CD4-positive, alpha-beta T cell treated with Interleukin-6 for 4 hours (primary cell): ENCODE results near the gene TLK1.
A peak's percentile ranks its signal among the peaks of the same experiment; 100 is the strongest.
"Not testable (repeated sequence)": the region's sequence is repeated elsewhere in the genome, so short reads cannot be mapped to it uniquely, and the experiment has no call there.

ENCODE experiments used
- DNase-seq: peaks from one replicate; pipeline ENCODE4 v3.0.0-alpha.2; 2020; ENCODE audit warnings: mixed read lengths

Gene TLK1

DNA sequence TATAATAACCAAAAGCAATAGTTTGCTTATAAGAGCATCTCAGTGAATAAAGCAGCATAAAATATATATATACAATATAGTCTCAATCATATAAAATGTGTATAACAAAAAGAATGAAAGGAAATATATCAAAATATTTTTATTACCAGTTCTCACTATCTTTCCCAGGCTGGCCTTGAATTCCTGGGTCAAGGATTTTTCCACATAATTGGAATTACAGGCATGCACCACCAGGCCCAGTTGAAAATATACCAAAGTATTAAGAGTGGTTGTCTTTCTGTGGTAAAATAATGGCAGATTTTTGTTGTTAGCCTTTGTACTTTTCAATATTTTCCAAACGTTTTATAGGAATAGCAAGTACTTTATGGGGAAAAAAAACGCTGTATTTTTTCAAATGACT, 8.6 kb upstream of the TLK1 start:
- DNase-seq: no peak

DNA sequence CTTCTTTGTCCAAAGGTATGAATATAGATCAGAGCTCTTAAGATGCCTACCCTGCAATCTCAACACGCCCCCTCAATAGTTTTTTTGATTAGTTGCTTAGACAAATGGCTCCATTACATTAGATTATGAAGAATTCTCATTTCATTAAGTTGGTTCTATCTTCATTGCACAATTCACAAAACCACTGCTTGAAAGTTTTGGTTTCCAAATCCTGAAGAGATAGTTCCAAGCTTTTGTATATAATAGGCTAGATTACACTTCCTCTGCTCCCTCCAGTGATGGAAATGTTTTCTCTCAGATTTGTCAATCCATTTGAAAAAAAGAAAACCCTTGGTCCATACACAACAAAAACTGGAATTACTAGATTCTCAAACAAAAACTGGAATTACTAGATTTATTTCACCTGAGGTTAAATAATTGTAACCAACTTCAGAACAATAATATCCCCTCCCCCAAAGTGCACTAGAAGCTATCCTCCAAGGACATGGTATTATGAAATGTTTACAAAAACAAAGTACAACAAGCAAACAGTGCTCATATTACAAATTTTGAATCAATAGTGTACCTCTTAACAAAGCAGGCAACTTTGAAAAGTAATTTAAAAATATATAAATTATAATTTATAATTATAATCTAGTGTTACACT, 6.8 kb upstream of the TLK1 start:
- DNase-seq: no peak

DNA sequence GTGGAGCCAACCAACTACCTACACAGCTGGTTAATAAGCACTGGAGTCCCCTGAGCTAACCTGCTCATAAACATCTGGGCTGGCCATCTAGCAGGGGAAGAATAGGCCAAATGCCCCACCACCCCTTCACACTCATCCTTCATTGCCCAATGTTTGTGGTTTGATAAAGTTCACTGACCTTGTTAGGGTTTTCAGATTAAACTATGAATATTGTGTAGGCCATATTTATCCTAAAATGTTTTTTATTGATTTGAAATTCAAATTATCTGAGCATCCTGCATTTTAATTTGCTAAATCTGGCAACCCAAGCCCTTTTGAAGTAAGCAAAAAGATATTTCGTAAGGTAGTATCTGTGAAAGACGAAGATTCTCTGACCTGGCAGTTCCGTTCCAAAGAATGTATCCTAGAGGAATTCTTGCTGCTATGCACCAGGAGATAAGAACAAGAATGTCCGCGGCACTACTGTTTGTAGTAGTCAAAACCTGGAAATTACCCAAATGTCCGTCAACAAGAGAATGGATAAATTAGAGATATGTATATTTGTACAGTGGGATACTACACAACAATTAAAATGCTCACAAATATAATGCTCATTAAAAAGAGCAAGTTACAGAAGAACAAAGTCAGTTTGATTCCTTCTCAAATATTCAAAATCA, 5.8 kb upstream of the TLK1 start:
- DNase-seq: no peak

DNA sequence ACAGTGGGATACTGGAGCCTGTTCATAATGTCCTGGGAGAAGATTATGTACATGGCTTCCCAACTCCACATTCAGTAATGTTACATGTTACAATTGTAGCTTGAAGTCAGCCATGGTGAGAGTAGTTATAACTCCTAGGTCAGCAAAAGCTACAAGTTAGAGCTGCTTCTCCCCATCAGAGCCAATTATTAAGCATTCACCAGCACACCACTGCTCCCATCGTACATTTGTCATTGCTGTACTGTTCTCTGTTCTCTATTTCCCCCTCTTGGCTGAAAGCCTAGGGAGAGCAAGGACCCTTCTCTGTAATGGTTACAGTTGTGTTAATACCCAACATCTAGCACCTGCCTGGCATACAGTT, 5.3 kb upstream of the TLK1 start:
- no peak for DNase-seq

DNA sequence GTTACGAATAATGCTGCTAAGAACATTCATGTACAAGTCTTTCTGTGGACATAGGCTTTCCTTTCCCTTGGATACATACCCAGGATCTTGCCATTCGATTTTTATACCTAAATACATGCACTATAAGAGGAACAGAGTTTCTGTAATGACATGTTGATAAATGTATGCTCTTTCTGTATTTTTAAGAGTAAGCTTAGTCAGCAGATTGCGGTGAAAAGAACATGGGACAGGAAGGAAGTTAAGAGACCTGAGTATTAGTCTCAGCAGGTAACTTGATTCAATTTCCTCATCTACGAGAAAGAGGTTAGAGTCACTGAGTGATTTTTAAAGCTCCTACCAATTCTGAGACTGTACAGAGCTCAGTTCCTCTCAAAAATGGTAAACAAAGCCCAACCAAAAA, 2.6 kb upstream of the TLK1 start:
- DNase-seq: peak; percentile 7

DNA sequence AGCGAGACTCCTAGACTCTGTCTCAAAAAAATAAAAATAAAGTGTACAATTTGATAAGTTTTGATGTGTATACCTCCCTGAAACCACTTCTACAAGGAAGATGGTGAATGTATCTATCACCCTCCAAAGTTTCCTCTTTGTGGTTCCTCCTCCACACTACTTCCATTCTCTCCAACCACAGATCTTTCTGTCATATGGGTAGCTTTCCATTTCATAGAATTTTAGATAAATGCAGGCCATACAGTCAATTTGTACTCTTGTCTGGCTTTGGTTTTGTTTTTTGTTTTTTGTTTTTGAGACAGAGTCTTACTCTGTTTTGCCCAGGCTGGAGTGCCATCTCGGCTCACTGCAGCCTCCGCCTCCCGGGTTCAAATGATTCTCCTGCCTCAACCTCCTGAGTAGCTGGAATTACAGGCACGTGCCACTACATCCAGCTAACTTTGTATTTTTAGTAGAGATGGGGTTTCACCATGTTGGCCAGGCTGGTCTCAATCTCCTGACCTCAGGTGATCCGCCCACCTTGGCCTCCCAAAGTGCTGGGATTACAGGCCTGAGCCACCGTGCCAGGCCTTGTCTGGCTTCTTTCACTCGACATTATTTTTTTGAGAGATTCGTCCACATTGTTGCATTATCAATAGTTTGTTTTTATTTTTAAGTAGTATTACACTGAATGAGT, 2.0 kb upstream of the TLK1 start:
- DNase-seq: not testable (repeated sequence)

DNA sequence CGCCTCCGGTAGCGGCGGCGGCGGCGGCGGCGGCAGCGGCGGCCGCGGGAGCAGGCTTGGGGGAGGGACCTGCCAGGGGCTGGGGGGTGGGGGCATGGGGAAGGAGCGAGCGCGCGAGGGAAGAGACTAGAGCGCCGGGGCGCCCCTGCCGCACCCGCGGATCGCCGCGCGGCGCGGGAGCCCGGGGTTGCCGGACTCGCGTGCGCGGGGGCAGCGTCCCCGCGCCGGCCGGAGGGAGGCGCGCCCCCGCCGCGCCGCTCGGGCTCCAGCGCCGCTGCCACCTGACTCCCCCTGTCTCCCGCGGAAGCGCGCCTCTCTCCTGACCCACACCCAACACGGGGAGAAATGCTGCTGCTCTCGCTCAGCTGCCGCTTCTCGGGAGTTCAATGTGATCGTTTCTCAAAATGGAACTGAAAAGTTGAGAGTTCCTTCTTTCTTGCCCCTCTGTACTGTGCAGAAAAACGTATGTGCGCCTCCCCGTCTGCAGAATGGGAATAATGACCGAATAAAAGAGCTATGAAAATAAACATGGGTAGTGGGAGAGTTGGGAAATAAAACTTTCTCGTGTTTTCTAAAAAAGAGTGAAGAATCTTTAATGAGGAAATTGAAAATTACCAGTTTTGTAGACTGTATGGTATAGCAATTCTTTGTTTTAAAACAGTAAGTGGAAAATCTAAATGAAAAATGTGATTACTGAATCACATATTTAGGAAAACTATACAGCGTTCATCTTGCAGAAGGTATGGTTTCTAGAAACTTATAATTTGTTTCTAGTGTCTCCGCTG, 455 bp upstream of the TLK1 start:
- peak; percentile 75 for DNase-seq

DNA sequence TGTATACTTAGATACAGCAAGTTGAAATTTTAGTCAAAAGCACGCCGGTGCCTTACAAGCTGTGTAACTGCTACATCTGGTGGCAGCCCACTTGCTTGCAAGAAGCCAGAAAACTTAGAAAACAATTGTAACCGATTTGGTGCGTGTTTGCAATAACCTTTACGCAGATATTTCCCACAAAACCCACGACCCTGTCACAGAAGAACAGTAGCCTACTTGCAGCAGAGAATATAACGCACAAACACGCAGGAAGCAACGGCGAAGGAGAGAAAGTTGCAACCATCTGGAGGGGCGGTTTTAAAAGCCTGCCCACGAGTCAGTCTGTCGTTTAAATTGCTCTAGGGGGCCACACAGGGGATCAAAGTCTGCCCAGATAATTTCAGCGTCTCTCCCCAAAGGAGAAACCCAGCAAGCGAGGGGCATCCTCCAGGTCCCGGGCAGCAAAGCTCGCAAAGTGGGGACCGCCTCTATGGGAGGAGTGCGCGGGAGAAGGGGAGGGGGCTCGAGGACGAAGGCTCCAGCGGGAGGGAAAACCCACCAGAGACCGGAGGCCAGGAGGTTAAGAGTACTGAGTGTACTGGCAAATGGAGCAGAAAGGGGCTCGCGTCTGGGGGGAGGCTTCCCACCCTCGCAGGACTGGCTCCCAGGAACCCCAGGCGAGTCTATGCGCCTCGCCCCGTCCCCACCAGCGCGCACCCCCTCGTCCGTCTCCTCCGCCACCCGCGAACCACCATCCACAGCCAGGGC, 1.1 kb downstream of the TLK1 start:
- peak; percentile 61 for DNase-seq

DNA sequence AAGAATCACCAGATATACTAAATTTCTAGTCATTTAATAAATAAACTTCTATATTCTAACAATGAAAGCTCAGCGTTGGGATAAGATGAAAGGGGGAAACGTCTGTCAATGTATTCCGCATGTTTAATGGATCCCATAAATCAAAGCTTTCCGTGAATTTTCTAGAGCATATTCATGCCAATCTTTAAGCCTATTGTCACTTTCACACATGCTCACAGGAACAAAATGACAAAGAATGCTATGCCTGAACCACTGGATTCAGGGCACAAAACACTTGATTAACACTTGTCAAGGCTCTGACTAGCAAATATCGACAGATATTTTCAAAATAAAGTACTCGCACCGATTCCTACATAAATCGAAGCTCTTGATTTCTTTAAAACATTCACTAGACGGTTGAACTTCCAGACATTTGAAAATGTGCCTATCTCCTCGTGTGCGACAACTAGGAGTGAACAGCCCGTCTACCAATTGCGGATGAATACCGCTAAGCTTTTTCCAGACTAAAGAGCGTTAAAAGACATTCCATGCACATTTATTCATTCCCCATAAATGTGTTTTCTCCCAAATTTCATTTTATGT, 1.8 kb downstream of the TLK1 start:
- no peak for DNase-seq

DNA sequence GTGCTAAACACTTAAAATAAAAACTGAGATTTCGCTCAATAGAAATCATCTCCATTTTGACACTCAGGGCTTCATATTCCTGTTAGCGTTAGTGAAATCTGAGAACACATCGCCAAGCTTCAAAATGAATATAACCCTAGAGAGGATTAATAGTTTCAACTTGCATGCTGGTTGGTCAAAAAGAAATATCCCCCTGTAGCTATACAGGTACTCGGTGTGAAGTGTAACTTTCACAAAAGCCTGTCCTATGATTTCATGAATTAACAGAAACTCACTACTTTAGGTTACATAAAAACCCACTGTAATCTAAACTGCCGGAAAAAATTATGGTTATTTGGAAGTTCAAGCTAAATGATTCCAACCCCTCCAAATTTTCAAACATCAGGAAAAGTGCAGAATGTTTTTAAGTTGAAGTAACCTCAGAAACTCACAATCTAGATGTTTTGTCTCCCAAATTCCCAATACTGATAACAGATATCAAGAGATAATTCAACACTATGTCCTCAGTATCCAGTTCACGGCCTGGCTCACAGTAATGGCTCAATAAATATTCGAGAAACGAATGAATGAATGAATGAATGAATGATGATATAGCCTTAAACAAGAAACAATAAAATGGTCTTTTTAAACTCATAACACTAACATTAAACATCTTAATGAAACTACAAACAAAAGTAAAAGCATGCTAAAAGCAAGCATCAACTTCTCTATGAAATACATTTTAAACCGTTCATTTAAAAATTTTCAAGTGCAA, 2.5 kb downstream of the TLK1 start:
- DNase-seq: no peak

DNA sequence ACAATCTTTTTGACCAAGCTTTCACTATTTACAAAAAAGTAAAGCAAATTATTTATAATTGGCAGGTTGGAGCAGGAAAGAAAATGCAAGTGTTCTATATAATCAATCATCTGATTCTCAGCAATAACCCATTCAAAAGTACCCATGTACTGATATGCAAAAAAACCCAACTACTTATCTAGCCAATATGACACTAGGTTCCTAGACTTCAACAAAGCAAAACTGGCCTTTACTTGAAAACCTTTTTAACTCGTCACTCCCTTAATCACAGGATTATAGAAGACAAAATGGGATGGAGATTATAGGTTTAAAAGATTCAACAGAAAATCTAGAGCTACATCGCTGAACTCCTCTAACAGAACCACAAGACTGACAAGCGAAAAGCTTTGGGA, 3.6 kb downstream of the TLK1 start:
- no peak for DNase-seq

DNA sequence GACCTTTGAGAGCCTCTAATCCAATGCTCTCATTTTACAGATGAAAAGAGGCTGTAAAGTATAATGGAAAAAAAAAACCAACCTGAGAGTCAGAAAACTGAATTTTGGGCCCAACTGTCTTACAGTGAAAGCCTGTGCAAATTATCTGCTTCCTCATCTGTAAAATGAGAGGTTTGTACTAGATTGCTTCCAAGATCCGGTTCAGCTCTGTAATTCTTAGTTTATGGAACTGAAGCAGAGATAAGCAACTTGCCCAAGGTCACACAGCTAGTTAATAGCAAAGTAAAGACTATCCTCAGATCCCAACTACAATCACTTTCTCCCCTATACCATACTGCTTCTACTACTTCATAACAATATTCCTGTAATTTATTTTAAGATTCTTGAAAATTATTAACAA, 6.3 kb downstream of the TLK1 start:
- DNase-seq: no peak

DNA sequence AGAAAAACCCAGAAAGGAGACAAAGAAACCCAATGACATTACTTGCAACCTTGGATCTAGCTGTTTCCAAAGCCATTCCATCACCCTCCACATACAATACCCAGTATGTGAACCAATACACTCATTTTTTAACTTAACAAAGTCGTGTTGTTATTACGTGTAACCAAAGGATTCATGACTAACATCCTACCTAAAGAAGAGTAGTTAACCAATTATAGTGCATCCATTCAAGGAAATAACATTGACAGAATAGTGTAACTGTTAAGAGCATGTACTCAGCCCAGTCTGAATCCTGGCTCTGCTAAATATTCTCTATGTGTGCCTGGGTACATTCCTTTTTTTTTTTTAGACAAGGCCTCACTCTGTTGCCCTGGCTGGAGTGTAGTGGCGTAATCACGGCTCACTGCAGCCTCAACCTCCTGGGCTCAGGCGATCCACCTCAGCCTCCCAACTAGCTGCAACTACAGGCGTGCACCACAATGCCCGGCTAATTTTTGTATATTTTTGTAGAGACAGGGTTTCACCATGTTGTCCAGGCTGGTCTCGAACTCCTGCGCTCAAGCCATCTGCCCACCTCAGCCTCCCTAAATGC, 9.9 kb downstream of the TLK1 start:
- no peak for DNase-seq

DNA sequence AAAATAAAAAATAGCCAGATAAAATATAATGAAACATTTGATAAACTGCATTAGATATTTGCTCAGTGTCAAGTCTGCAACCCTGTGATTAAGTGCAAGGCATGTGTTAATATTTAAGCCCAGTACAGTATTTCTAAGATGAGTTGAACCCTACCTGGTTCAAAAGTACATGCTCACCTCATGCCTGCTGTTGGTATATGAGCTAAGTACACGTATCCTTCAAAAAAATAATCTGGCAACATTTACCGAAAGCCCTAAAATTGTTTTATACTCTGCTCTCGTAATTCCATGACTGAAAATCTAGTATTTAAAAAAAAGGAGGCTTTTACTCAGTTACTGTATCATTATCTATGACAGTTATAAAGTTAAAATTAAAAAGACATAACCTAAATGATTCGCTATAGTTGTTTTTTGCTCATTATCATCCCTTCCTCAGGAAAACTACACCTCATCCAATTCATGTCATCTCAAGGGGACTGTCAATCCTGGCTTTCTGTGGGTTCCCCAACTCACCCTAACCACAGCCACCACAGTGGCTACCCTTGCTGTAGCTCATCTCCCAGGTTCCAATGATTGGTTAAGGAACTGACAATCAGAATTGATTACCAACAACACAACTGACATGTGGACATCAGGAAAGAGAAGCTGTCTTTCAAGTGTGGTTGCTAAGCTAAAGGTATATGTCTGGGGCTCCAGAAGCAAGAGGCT, 10.6 kb downstream of the TLK1 start:
- no peak for DNase-seq

DNA sequence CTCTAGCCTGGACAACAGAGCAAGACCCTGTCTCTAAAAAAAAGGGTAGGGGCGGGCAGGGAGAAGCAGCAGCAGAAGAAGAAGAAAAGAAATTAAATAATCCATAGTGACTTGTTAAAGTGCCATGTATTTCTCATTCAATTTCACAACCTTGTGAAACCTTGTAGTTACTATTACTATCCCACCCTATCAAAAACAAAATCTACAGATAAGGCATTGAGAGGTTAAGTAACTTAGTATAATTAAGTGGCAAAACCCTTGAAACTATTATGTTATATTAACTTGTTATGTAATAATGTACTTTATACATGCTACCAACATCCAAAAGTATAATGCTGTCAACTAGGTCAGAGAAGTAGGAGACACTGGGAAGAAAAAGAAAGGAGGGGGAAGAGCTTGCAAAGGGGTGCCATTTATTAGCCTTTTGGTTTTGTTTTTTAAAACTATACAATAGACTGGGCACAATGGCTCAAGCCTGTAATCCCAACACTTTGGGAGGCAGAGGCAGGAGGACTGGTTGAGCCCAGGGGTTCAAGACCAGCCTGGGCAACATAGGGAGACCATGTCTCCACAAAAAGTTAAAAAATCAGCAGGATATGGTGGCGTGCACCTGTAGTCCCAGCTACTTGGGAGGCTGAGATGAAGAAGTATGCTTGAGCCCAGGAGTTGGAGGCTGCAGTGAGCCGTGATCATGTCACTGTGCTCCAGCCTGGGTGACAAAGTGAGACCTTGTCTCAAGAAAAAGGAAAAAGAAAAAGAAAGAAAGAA, 11.3 kb downstream of the TLK1 start:
- DNase-seq: no peak

DNA sequence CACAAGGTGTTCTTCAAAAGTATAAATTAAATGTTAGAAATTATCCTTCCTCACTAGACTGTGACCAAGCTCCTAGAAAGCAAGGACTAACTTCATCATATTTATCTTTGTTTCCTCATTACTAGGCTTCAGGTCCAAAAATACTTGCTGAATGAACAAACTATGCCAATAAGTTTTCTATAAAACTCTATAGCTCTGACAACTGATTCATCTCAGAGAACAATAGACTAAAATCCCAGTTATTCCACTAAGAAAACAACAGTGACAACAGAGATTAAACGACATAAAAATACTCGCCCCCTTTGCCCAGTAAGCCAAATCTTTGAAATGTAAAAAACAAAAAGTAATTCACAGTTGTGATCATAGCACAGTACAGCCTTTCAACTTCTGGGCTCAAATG, 13.6 kb downstream of the TLK1 start:
- DNase-seq: no peak

DNA sequence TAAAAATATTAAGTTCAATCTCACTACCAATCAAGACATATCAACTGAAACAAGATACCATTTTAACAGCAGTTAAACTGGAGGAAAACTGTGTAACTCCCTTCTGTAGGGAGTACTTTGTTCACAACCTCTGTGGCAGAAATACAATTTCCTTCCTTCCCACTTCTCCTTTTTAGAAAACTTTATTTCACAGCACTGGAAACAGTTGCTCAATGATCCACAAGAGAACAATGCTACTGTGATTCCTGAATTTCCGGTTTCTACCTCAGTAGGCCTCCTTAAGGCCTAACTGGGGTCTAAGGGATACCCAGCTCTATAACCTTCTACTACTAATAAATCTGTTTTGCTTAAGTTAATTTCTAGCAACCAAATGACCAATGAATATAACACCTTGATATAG, 14.1 kb downstream of the TLK1 start:
- DNase-seq: no peak

DNA sequence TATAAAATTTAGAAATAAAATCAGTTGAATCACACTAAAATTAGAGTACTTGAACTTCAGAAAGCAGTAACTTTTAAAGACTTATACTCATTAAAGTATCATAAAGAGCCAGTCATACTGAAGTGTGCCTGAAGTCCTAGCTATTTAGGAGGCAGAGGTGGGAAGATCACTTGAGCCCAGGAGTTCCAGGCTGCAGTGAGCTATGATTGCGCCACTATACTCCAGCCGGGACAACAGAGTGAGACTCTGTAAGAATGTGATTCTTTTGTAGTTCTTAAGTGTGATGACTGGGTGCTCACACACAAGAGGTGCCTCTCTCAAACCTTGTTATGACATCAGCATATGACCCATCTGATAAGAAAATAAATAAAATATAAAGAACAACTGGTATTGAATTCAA, 14.6 kb downstream of the TLK1 start:
- DNase-seq: no peak

DNA sequence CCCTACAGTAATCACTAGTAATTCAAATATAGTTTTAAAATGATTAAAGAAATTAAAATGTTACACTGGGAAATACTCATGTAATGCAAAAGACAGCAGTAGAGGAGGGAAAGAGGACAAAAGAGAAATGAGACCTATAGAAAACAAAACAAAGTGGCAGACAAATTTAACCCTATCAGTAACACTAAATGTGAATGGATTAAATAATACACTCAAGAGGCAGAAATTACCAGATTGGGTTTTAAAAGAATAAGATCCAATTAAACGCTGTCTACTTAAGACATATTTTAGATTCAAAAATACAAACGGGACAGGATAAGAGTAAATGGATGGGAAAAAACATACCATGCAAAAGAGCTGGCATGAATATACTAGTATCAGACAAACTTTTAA, 17.0 kb downstream of the TLK1 start:
- no peak for DNase-seq

DNA sequence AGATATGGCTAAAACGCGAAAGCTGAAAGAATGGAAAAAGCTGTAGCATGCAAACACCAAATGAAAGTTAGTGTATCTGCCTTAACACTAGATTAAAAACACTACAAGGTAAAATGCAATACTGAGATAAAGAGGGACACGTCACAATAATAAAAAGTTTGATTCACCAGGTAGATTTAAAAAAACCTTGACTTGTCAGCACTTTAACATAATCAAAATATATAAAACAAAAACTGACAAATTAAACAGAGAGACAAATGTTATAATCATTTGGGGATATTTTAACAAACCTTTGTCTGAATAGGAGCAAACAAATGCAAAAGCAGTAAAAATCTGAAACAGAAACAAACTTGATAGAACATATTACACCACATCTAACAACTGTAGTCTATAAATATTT, 18.3 kb downstream of the TLK1 start:
- DNase-seq: no peak
